H9 (cell line): Measurements from ENCODE around the gene CNIH2. TPM values are rescaled to one million over a fixed set of nuclear protein-coding genes. Genes with fewer than 3 reads are reported as not detected.

ENCODE experiments used
- DNase-seq: peaks from one replicate; pipeline ENCODE4 v3.0.0-alpha.2; 2017
- H2AFZ ChIP-seq: one replicate; pipeline ENCODE4 v1.6.1; 2013; ENCODE audit warnings: mild to moderate bottlenecking, low read length, control low read depth, moderate library complexity
- H2AK5ac ChIP-seq: 2 replicates; pipeline ENCODE4 v1.6.1; 2013; ENCODE audit warnings: low read length, control low read depth, mixed read lengths; ENCODE audit not compliant: insufficient read length
- H2BK120ac ChIP-seq: one replicate; pipeline ENCODE4 v1.6.1; 2013; ENCODE audit warnings: low read depth, mild to moderate bottlenecking, low read length, control low read depth, inconsistent platforms; ENCODE audit not compliant: poor library complexity, severe bottlenecking
- H2BK12ac ChIP-seq: 2 replicates; pipeline ENCODE4 v1.6.1; 2013; ENCODE audit warnings: low read length, control low read depth, mixed read lengths, low read depth; ENCODE audit not compliant: insufficient read length
- H2BK15ac ChIP-seq: 2 replicates; pipeline ENCODE4 v1.6.1; 2013; ENCODE audit warnings: low read depth, low read length, control low read depth
- H2BK20ac ChIP-seq: one replicate; pipeline ENCODE4 v1.6.1; 2013; ENCODE audit warnings: low read depth, mild to moderate bottlenecking, low read length, control low read depth, inconsistent platforms; ENCODE audit not compliant: poor library complexity, severe bottlenecking
- H2BK5ac ChIP-seq: 2 replicates; pipeline ENCODE4 v1.6.1; 2013; ENCODE audit warnings: low read length, control low read depth, mixed read lengths; ENCODE audit not compliant: insufficient read length
- H3K14ac ChIP-seq: 2 replicates; pipeline ENCODE4 v1.6.1; 2013; ENCODE audit warnings: low read length, control low read depth; ENCODE audit not compliant: insufficient read depth
- H3K18ac ChIP-seq: 2 replicates; pipeline ENCODE4 v1.6.1; 2013; ENCODE audit warnings: low read depth, mild to moderate bottlenecking, mixed read lengths, low read length, control low read depth; ENCODE audit not compliant: insufficient read length
- H3K23ac ChIP-seq: 2 replicates; pipeline ENCODE4 v1.6.1; 2013; ENCODE audit warnings: low read length, control low read depth, mixed read lengths, low read depth; ENCODE audit not compliant: insufficient read length
- H3K23me2 ChIP-seq: 2 replicates; pipeline ENCODE4 v1.6.1; 2013; ENCODE audit warnings: low read depth, mild to moderate bottlenecking, mixed read lengths, low read length, control low read depth; ENCODE audit not compliant: insufficient read length, poor library complexity, severe bottlenecking
- H3K27ac ChIP-seq: 2 replicates; pipeline ENCODE4 v1.5.1; 2013; ENCODE audit warnings: low read length, control low read depth, mixed read lengths, low read depth; ENCODE audit not compliant: insufficient read length
- H3K27me3 ChIP-seq: 2 replicates; pipeline ENCODE4 v1.6.1; 2013; ENCODE audit warnings: low read length, control low read depth, inconsistent platforms; ENCODE audit not compliant: insufficient read depth
- H3K4ac ChIP-seq: 2 replicates; pipeline ENCODE4 v1.6.1; 2013; ENCODE audit warnings: low read depth, mild to moderate bottlenecking, control low read depth, inconsistent platforms, low read length, moderate library complexity
- H3K4me1 ChIP-seq: 2 replicates; pipeline ENCODE4 v1.6.1; 2013; ENCODE audit warnings: low read length, control low read depth, inconsistent platforms; ENCODE audit not compliant: insufficient read depth
- H3K4me2 ChIP-seq: 2 replicates; pipeline ENCODE4 v1.6.1; 2013; ENCODE audit warnings: low read length, control low read depth, mixed read lengths; ENCODE audit not compliant: insufficient read length, insufficient read depth
- H3K56ac ChIP-seq: 2 replicates; pipeline ENCODE4 v1.6.1; 2013; ENCODE audit warnings: low read depth, mild to moderate bottlenecking, mixed read lengths, low read length, control low read depth; ENCODE audit not compliant: insufficient read length
- H3K79me1 ChIP-seq: 2 replicates; pipeline ENCODE4 v1.6.1; 2013; ENCODE audit warnings: low read depth, mild to moderate bottlenecking, moderate library complexity, low read length, control low read depth, inconsistent platforms; ENCODE audit not compliant: insufficient read depth, poor library complexity, severe bottlenecking
- H3K79me2 ChIP-seq: 2 replicates; pipeline ENCODE4 v1.6.1; 2013; ENCODE audit warnings: low read length, control low read depth, inconsistent platforms; ENCODE audit not compliant: insufficient read depth
- H3K9ac ChIP-seq: 2 replicates; pipeline ENCODE4 v1.6.1; 2013; ENCODE audit warnings: low read length, control low read depth, mixed read lengths; ENCODE audit not compliant: insufficient read length; ENCODE audit errors: extremely low read depth
- H3K9me3 ChIP-seq: one replicate; pipeline ENCODE4 v1.6.1; 2013; ENCODE audit warnings: low read depth, low read length, inconsistent platforms; ENCODE audit not compliant: control insufficient read depth
- H3T11ph ChIP-seq: one replicate; pipeline ENCODE4 v1.6.1; 2013; ENCODE audit warnings: mild to moderate bottlenecking, low read length, control low read depth, inconsistent platforms
- H4K20me1 ChIP-seq: one replicate; pipeline ENCODE4 v1.6.1; 2013; ENCODE audit not compliant: control insufficient read depth, insufficient read length, insufficient read depth
- H4K5ac ChIP-seq: 2 replicates; pipeline ENCODE4 v1.6.1; 2013; ENCODE audit warnings: low read depth, mild to moderate bottlenecking, mixed read lengths, low read length, control low read depth; ENCODE audit not compliant: insufficient read length
- H4K8ac ChIP-seq: replicated peaks from 2 replicates; pipeline ENCODE4 v1.6.1; 2013; ENCODE audit warnings: low read length, control low read depth, mixed read lengths, low read depth; ENCODE audit not compliant: insufficient read length
- H4K91ac ChIP-seq: 2 replicates; pipeline ENCODE4 v1.6.1; 2013; ENCODE audit warnings: low read depth, mild to moderate bottlenecking, moderate library complexity, mixed read lengths, low read length, control low read depth; ENCODE audit not compliant: insufficient read length
- H3K27ac Mint-ChIP-seq, 3 experiments: 2 replicates in 2 of 3; 3 replicates in 1 of 3; pipeline ENCODE4 v1.8.0; 2020 to 2021; ENCODE audit warnings: mixed read lengths in 3 of 3, mild to moderate bottlenecking in 1 of 3, moderate library complexity in 1 of 3
- H3K27me3 Mint-ChIP-seq: 2 replicates; pipeline ENCODE4 v1.8.0; 2021; ENCODE audit warnings: low read depth, mild to moderate bottlenecking, moderate library complexity, mixed read lengths
- H3K36me3 Mint-ChIP-seq, 3 experiments: 2 replicates in 2 of 3; 3 replicates in 1 of 3; pipeline ENCODE4 v1.8.0; 2020 to 2021; ENCODE audit warnings: low read depth in 3 of 3, mixed read lengths in 3 of 3; ENCODE audit not compliant: insufficient read depth in 1 of 3
- H3K4me1 Mint-ChIP-seq, 2 experiments: 2 replicates each; pipeline ENCODE4 v1.8.0; 2020; ENCODE audit warnings: mixed read lengths in 2 of 2
- H3K4me3 Mint-ChIP-seq, 2 experiments: 2 replicates in 1 of 2; 3 replicates in 1 of 2; pipeline ENCODE4 v1.8.0; 2020 to 2021; ENCODE audit warnings: mild to moderate bottlenecking in 2 of 2, mixed read lengths in 2 of 2, moderate library complexity in 1 of 2
- H3K9me3 Mint-ChIP-seq, 2 experiments: 2 replicates in 1 of 2; 3 replicates in 1 of 2; pipeline ENCODE4 v1.8.0; 2020; ENCODE audit warnings: mild to moderate bottlenecking in 2 of 2, mixed read lengths in 2 of 2, moderate library complexity in 1 of 2
- CTCF ChIP-seq: fragments of 200-600 bp; sonication (generic); conservative IDR thresholded peaks from 3 replicates; pipeline ENCODE4 v1.8.0; 2021; ENCODE audit warnings: antibody characterized with exemption, mild to moderate bottlenecking
- WGBS: extraction: QIAGEN DNeasy Blood & Tissue Kit; methylation state at CpG from one replicate; pipeline ENCODE4 v1.1.7; 2013; ENCODE audit warnings: missing lambda C conversion rate, low lambda C conversion rate, mixed read lengths; ENCODE audit not compliant: insufficient read length; ENCODE audit errors: extremely low coverage; 5-methylcytosine and 5-hydroxymethylcytosine counted together
- total RNA-seq: library from RNA; stranded (reverse); gene quantifications from 2 replicates; pipeline ENCODE4 v1.2.1, GENCODE V29; 2021

CNIH2 gene
- total RNA-seq, 1 experiment from 2014 or later, result 12.0 TPM

DNA sequence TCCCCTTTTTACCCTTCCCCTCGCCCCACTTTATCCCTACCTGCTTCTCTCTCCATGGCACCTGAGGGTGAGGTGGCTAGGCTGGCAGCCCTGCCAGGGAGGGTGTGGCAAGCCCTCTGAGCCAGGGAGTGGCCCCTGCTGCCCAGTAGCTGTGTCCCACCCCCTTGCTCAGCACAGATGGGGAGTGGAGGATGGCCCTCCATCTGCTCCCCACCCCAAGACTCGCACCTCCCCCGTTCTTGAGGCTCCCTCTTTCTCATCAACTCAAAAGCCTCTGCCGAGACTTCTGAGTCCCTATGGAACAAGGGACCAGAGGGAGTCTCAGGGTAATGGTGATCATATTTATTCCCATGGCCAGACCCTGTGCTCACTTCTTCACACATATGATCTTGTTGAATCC is 15.4 kb downstream of the CNIH2 start:
- H3K14ac ChIP-seq, result no peak overlapping the region
- H3K79me1 ChIP-seq, result no peaks in the 10 kb centered on the region
- no peak overlapping the region for H3K18ac ChIP-seq
- DNase-seq, result no peak
- H2AK5ac ChIP-seq, result no peak overlapping the region
- no peak overlapping the region for H3K27ac ChIP-seq
- Mint-ChIP-seq H3K27ac (no peak overlapping the region), H3K36me3 (peaks cover 0 to 2% (median 0%) of the 10 kb centered on the region in 3 experiments; a peak in 2 of 7 replicates), H3K27me3 (peaks cover 42% of the 10 kb centered on the region), H3K4me1 (peaks cover 24 to 32% of the 10 kb centered on the region in 2 experiments), H3K9me3 (no peaks in the 10 kb centered on the region), H3K4me3 (no peak overlapping the region; a peak in 1 of 5 replicates)
- no peak overlapping the region for H4K5ac ChIP-seq
- no peaks in the 10 kb centered on the region for H4K20me1 ChIP-seq
- H3K27me3 ChIP-seq, result peaks cover 8% of the 10 kb centered on the region; the same call in 1 of the 2 replicates
- H4K91ac ChIP-seq, result no peak overlapping the region
- no peak overlapping the region for H4K8ac ChIP-seq
- peaks cover 4% of the 10 kb centered on the region for H3K4me1 ChIP-seq
- no peak overlapping the region for H3K4me2 ChIP-seq
- H3K23me2 ChIP-seq, result peaks cover 11% of the 10 kb centered on the region
- H2BK12ac ChIP-seq, result no peak overlapping the region
- H3K9me3 ChIP-seq, result no peaks in the 10 kb centered on the region
- H3K4ac ChIP-seq, result no peak overlapping the region
- no peak overlapping the region for H2BK20ac ChIP-seq
- no peak overlapping the region for H3K9ac ChIP-seq
- TF ChIP-seq CTCF, result no peak
- H3T11ph ChIP-seq, result no peak overlapping the region
- peaks cover 1% of the 10 kb centered on the region; the same call in 1 of the 2 replicates for H3K79me2 ChIP-seq
- no peak overlapping the region for H2AFZ ChIP-seq
- no peak overlapping the region for H3K23ac ChIP-seq
- H2BK15ac ChIP-seq, result no peak overlapping the region
- H3K56ac ChIP-seq, result no peak overlapping the region
- WGBS, result no CpG with 5 or more reads among the region's 4 CpGs
- no peak overlapping the region for H2BK5ac ChIP-seq
- no peak overlapping the region for H2BK120ac ChIP-seq
